GM21381 (cell line): Measurements from ENCODE around the gene UGT3A2.
"Not testable (repeated sequence)": the region's sequence is repeated elsewhere in the genome, so short reads cannot be mapped to it uniquely, and the experiment has no call there.

Experiments used
- ATAC-seq: cut with Tn5 transposase; IDR thresholded peaks from one replicate; pipeline ENCODE4 v1.9.1; 2021; ENCODE audit warnings: mild to moderate bottlenecking, moderate library complexity; ENCODE audit not compliant: unreplicated experiment

The UGT3A2 gene

DNA sequence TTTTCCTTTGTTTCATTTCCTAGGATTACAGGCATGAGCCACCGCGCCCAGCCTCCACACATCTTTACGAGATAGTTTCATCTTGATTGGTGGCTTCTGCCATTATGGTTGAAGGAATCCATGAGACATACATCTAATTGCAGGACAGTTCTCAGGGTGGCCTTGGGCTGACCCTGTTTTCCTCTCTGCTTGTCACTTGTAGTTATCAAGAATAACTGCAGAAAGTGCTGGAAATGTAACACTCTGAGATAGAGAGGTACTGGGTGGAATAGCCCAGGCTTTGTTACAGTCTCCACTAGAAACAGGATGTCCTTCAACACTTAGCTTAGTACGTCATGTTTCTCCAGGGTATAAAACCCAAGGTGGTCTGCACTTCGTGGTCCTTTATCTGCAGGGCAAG, 10.7 kb downstream of the UGT3A2 start:
- ATAC-seq: no peak

DNA sequence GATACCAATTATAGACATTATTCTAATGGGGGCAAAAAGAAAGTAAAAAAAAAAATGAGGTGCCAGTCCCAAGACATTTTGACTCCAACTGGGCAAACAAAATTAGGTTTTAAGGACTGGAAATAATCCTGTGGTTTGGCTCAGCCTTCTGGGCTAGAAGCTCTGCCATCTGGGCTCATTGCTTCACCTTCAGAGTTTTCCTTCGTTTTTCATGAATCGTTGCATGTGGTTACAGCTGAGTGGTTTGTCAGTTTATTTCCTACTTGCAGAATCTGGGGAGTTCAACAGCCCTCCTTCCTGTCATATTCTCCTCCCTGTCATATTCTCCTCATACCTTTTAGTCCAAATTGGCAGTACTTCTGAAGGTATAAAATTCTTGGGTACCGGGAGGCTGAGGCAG, 12.0 kb downstream of the UGT3A2 start:
- no peak for ATAC-seq

DNA sequence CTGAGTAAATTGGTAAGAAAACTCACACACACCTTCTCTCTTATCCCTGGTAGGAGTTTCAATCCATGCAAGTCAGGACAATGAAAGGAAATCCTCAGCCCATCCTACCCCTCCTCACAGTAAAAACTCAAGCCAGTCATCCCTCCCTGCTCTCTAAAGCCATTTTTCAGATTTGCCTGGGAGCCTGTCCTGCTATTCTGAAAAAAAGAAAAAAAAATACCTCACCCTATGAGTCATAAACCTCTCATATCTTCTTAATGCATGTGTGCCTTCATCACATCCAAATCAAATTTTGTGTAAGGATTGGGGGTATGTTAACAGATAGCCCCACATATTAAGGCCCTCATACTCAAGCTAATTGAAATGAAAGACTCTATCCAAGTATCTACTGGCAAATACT, 14.1 kb downstream of the UGT3A2 start:
- ATAC-seq: no peak

- no peak for ATAC-seq
These were observed 16.7 kb downstream of the UGT3A2 start for GRCh38 chr5:36049949-36050348.

DNA sequence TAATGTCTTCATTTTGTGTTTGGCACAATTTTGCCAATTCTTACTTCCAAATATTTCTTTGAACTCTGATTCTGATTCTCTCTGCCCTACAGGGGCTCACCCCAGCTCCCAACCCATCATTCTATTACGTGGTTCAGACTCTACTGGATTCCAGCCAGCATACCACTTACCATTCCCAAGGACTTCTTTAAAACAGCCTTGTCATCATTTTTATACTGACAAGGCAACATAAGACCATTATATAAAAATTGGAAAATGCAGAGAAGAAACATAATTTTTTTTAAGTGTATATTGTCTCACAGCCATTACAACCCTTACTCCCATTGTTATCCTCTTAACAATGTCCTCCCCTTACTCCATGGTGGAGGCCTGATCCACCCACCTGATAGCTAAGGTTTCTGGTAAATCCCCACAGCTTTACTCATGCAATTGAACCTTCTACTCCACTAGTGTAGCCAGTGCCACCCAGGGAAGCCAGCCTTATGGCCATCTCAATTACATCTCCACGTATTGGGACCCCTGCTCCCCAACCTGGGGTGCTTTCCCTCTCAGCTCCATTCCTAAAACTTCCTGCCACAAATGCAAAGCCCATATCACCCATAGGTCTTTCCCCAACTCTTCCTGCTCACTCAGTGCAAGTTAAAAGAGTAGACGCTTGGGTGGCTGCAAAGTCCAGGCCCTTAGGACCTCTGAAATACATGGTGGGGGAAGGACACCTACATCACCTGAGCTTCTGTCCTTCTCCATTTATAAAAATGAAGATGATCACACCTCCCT, 19.1 kb downstream of the UGT3A2 start:
- no peak for ATAC-seq

DNA sequence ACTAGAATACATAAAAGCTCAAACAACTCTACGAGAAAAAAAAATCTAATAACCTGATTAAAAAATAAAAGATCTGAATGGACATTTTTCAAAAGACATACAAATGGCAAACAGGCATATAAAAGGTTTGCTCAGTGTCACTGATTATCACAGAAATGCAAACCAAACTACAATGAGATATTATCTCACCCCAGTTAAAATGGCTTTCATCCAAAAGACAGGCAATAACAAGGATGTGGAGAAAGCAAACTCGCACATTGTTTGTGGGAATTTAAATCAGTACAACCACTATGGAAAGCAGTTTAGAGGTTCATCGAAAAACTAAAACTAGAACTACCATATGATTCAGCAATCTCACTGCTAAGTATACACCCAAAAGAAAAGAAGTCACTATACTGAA, 20.8 kb downstream of the UGT3A2 start:
- no peak for ATAC-seq

DNA sequence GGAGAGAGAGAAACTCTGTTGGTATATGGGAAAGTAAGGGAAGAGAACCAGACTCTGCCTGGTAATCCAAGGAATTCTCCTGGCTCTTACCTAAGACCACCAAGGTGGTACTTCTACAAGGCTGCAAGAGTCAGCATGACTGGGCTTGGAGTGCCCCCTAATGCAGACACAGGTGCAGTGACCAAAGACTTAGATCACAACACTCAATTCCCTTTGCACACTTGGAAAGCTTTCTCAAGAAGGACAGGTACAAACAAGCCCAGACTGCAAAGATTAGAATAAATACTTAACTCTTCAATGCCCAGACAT, 25.2 kb downstream of the UGT3A2 start:
- ATAC-seq: no peak

DNA sequence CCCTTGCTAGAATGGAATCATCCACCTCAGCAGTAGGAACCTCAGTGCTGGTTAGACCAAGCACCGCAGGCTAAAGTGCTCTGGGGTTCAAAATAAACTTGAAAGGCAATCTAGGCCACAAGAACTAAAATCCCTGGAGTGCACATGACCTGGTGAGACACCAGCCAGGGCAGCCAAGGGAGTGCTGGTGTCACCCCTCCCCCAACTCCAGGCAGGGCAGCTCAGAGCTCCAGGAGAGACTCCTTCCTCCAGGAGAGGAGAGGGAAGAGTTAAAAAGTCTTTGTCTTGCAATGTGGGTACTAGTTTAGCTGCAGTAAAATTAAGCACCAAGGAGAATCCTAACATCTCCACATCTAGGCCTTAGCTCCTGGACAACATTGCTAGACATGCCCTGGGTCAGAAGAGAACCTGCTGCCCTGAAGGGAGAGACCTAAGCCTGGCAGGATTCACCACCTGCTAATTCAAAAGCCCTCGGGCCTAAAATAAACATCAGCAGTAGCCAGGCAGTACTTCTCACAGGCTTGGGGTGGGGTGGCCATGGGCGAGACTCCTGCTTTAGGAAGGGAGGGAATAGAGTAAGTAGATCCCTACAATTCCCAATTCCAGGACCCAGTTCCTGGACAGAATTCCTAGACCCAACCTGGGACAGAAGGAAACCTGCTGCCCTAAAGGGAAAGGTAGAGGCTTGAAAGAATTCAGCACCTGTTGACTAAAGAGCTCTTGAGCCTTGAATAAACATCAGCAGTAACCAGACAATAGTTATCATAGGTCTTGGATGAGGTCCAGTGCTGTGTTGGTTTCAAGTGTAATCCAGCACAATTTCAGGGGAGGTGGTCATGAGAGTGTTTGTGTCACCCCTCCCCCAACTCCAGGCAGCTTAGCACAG, 25.8 kb downstream of the UGT3A2 start:
- ATAC-seq: no peak

DNA sequence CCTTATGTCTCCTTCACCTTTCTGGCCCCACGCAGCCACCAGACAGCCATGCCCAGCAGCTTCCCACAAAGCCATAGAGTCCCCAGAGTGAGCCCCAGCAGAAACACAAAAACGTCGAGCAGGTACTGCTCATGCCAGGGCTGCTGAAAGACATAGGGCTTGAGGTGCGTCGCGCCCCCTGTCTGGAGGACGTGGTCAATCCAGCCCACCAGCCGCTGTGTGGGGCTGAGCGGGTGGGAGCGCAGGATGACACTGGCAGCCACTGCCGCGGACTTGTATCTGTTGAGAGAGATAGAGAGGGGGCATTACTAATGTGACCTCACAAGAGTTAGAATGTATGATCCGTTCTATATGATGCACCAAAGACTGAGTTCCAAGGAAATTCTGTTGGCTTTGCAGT, 31.0 kb downstream of the UGT3A2 start:
- ATAC-seq: no peak

GRCh38 chr5:36034536-36035134, 32.0 kb downstream of the UGT3A2 start:
- ATAC-seq: not testable (repeated sequence)

DNA sequence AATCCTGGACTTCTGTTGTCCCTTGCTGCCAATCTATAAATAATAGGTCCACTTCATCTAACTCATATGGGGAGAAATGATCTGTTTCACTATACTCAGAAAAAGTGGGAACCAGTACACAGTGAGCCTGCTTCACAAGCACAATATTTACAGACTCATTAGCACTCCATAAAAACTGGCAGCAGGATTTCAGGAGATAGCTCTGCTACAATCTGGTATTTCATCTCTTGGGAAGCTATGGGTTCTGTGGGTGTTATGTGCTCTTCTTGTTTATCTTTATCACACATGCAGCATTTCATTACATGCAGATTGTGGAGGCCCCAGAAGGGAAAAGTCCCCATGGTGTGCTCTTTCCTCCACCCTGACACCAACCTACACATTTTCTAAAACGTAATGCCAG, 33.2 kb downstream of the UGT3A2 start:
- no peak for ATAC-seq

DNA sequence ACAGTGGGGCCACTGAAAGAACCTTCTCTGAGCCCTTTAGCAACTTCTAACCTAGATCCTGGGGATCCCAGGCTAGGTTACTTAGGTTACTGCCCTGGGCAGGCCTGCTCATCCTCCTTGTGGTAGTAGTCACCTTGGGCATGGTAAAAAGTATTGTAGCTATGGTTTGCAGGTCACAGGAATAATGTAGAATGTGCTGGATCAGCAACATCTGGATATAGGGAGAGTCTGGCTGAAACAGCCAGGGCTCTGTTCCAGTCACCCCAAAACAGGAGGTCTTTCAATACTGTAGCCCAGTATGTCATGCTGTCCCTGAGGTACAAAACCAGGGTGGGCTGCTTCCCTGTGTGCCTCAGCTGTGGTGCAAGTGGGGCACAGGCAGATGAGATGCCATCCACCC, 33.6 kb downstream of the UGT3A2 start:
- ATAC-seq: no peak

- no peak for ATAC-seq
These were observed 35.5 kb downstream of the UGT3A2 start for GRCh38 chr5:36031223-36031622.

- ATAC-seq: no peak
These were observed 36.8 kb downstream of the UGT3A2 start for GRCh38 chr5:36029914-36030313.

- no peak for ATAC-seq
These were observed 37.7 kb downstream of the UGT3A2 start for GRCh38 chr5:36028816-36029465.

- ATAC-seq: no peak
These were observed 39.0 kb downstream of the UGT3A2 start for GRCh38 chr5:36027711-36028110.

GRCh38 chr5:36026706-36027465, 39.8 kb downstream of the UGT3A2 start:
- ATAC-seq: no peak

GRCh38 chr5:36022246-36022645, 44.4 kb downstream of the UGT3A2 start:
- ATAC-seq: not testable (repeated sequence)

DNA sequence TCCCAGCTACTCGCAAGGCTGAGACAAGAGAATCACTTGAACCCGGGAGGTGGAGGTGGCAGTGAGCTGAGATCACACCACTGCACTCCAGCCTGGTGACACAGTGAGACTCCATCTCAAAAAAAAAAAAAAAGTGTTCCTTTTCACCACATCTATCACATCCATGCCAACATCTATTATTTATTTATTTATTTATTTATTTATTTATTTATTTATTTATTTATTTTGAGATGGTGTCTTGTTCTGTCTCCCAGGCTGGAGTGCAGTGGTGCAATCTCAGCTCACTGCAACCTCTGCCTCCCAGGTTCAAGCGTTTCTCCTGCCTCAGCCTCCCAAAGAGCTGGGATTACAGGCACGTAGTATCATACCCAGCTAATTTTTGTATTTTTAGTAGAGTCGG, 47.1 kb downstream of the UGT3A2 start:
- ATAC-seq: not testable (repeated sequence)

DNA sequence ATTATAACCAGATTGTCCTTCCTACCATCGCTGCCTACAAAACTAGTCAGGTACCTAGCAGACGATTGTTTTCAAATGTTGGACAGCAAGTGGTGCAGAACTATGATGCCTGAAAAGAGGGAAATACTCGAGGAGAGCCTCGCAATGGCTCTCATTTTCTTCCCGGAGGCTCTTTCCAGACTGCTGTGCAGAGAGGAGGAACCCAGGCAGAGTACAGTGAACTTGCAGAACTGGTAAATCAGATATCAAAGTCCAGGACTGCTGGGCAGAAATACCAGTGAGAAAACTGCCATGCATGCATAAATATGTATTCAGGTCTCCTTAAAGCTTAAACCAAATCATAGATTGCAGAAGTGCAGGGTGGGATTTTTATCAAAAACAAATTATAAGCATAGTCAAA, 49.1 kb downstream of the UGT3A2 start:
- no peak for ATAC-seq

DNA sequence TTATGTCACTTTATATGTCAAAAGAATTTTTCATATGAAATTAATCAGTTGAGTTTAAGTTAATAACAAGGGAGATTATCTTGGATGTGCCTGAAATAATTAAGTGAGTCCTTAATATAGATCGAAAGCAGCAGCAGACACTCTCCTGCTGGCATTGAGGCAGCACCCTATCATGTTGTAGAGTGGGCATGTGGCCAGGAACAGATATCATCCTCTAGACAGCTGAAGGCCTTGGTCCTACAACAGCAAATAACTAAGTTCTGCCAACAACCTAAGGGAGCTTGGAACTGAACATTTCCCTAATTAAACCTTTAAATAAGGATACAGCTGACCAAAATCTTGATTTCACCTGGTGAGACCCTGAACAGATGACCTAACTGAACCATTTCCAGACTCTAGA, 49.7 kb downstream of the UGT3A2 start:
- ATAC-seq: no peak
